ENCODE results near the gene ISLR2. TPM values are rescaled to one million over a fixed set of nuclear protein-coding genes. Genes with fewer than 3 reads are reported as not detected.

ISLR2 gene
- total and polyA plus RNA-seq, 2 donors (not counting 3 experiments of a cell fraction or from before 2014, with no cell fraction given), result not detected

GRCh38 chr15:74167891-74168331 lies 37.5 kb downstream of the ISLR2 start:
- Histone ChIP-seq H3K79me2 (ENCODE audit: control insufficient read depth, insufficient read depth, low read length) (no peaks in the 10 kb centered on the region), H3K4me1 (ENCODE audit: control insufficient read depth, extremely low read depth, insufficient read depth, low read length) (no peaks in the 10 kb centered on the region), H2AFZ (ENCODE audit: low read depth, low read length) (no peak overlapping the region), H3K4me2 (ENCODE audit: insufficient read depth, low read length) (no peak overlapping the region), H3K27ac (ENCODE audit: insufficient read depth, low read depth, low read length) (no peak overlapping the region), H3K36me3 (ENCODE audit: control insufficient read depth in 2 of 2, extremely low read depth in 1 of 2, insufficient read depth in 2 of 2, low read length in 2 of 2) (no peaks in the 10 kb centered on the region), H3K9me1 (replicated peaks; ENCODE audit: control insufficient read depth, extremely low read depth, insufficient read depth, low read length) (no peaks in the 10 kb centered on the region), H3K27me3 (ENCODE audit: control insufficient read depth in 2 of 2, insufficient read depth in 2 of 2, low read length in 2 of 2) (peaks cover 0 to 2% of the 10 kb centered on the region in 2 experiments), H3K9me3 (replicated peaks; ENCODE audit: control insufficient read depth, insufficient read depth, low read length) (no peaks in the 10 kb centered on the region), H3K9ac (replicated peaks; ENCODE audit: extremely low read depth, insufficient read depth, low read length) (no peak overlapping the region), H3K4me3 (replicated peaks in 1 of 3; ENCODE audit: insufficient read depth in 1 of 3, low read depth in 1 of 3, low read length in 3 of 3) (no peak overlapping the region), H4K20me1 (replicated peaks; ENCODE audit: control insufficient read depth, extremely low read depth, insufficient read depth, low read length) (no peaks in the 10 kb centered on the region)
- no peak for TF ChIP-seq POLR2A (IDR thresholded peaks at IDR 0.05; ENCODE audit: low read depth, low read length)
- no peak for TF ChIP-seq GATA2 (IDR thresholded peaks at IDR 0.05; ENCODE audit: insufficient read depth, insufficient read length, low read depth, low read length)
- TF ChIP-seq MYC (IDR thresholded peaks at IDR 0.05; ENCODE audit: low read depth, low read length), result no peak
- CTCF ChIA-PET, result no interaction called here
- intact Hi-C loops (cut with micrococcal nuclease), result no loop called here
- DNase-seq (ENCODE audit: low read depth, low spot score), result no peak
- no peak for FAIRE-seq
- no TSS peak for BruUV-seq (replicated peaks)
- POLR2A ChIA-PET, result no interaction called here
- dilution Hi-C loops (cut with MboI; ENCODE audit: extremely low pct_ligation_motif_present, low sequenced_read_pairs), result no loop called here

GRCh38 chr15:74168711-74169126 lies 38.3 kb downstream of the ISLR2 start:
- H3K4me1 ChIP-seq (ENCODE audit: control insufficient read depth, extremely low read depth, insufficient read depth, low read length), result no peaks in the 10 kb centered on the region
- no peaks in the 10 kb centered on the region for H3K79me2 ChIP-seq (ENCODE audit: control insufficient read depth, insufficient read depth, low read length)
- dilution Hi-C loops (cut with MboI; ENCODE audit: extremely low pct_ligation_motif_present, low sequenced_read_pairs), result no loop called here
- CTCF ChIA-PET, result no interaction called here
- POLR2A ChIA-PET, result no interaction called here
- BruUV-seq (replicated peaks), result no TSS peak
- H3K9me3 ChIP-seq (replicated peaks; ENCODE audit: control insufficient read depth, insufficient read depth, low read length), result no peaks in the 10 kb centered on the region
- no peak for FAIRE-seq
- intact Hi-C loops (cut with micrococcal nuclease), result no loop called here
- DNase-seq (ENCODE audit: low read depth, low spot score), result no peak
- H3K9me1 ChIP-seq (replicated peaks; ENCODE audit: control insufficient read depth, extremely low read depth, insufficient read depth, low read length), result no peaks in the 10 kb centered on the region
- H3K36me3 ChIP-seq (ENCODE audit: control insufficient read depth in 2 of 2, extremely low read depth in 1 of 2, insufficient read depth in 2 of 2, low read length in 2 of 2), result no peaks in the 10 kb centered on the region
- H3K4me2 ChIP-seq (ENCODE audit: insufficient read depth, low read length), result no peak overlapping the region
- H3K27ac ChIP-seq (ENCODE audit: insufficient read depth, low read depth, low read length), result no peak overlapping the region
- no peak overlapping the region for H3K9ac ChIP-seq (replicated peaks; ENCODE audit: extremely low read depth, insufficient read depth, low read length)
- peaks cover 0 to 2% of the 10 kb centered on the region in 2 experiments for H3K27me3 ChIP-seq (ENCODE audit: control insufficient read depth in 2 of 2, insufficient read depth in 2 of 2, low read length in 2 of 2)
- no peaks in the 10 kb centered on the region for H4K20me1 ChIP-seq (replicated peaks; ENCODE audit: control insufficient read depth, extremely low read depth, insufficient read depth, low read length)
- no peak overlapping the region for H3K4me3 ChIP-seq (replicated peaks in 1 of 3; ENCODE audit: insufficient read depth in 1 of 3, low read depth in 1 of 3, low read length in 3 of 3)
- no peak for TF ChIP-seq JUN (IDR thresholded peaks at IDR 0.05; ENCODE audit: borderline replicate concordance, insufficient read depth, insufficient read length, low read depth)
- no peak for TF ChIP-seq FOS (IDR thresholded peaks at IDR 0.05; ENCODE audit: borderline replicate concordance, insufficient read depth, low read length)
- no peak for TF ChIP-seq MAX (IDR thresholded peaks at IDR 0.05; ENCODE audit: insufficient read depth, insufficient read length)
- H2AFZ ChIP-seq (ENCODE audit: low read depth, low read length), result no peak overlapping the region
